ENCODE results near the gene CFAP221. TPM values are rescaled to one million over a fixed set of nuclear protein-coding genes. Genes with fewer than 3 reads are reported as not detected.

Gene CFAP221
- total RNA-seq, 4 donors from 2014 or later: 0.48 TPM; not detected in 3

DNA sequence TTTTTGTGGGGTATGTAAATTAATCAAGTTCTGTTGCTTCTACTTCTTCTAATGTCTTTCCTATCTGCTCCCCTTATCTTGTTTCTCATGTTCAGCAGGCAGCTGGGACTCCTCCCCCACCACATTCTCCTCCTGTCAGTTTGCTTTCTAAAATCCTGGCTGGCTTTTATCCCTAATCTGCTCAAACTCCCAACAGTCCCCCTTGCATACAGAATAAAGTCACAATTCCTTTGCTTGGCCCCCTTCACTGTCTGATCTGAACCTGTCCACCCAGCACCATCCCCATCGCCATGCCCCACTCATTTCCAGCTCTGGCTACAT, 2.2 kb downstream of the CFAP221 start:
- DNase-seq (ENCODE audit: low spot score in 2 of 2): no peak
- peaks cover 9% of the 10 kb centered on the region for H3K27me3 ChIP-seq

DNA sequence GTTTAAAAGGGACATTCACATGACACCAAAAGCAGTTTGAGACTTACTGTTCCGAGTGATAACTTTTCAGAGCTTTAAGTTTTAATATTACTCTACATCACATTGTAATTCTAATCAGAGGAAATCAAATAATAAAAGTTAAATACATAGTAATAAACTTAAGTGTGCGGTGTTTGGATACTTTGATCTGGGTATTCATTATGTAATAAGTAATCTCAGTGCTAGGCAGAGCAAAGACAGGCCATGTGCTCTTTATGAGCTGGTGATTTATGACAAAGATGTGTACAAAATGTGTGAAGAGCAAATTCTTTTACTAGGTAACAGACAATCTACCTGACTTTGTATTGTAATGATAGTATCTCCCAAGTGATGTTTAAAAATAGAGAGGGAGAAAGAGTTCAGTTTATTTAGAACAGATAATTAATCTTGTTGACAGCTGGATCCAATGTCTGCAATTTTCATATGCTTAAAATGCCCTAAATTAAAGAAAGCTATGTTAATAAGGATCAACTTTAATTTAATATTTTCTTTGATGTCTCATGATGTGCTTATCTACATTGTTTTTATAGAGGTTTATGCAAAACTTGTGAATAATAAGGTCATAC, 4.4 kb downstream of the CFAP221 start:
- TF ChIP-seq EP300 (IDR thresholded peaks at IDR 0.05) (no peak), POLR2A (IDR thresholded peaks at IDR 0.05) (no peak), POLR2AphosphoS5 (IDR thresholded peaks at IDR 0.05) (no peak)
- TF ChIP-seq, protein P1, sequence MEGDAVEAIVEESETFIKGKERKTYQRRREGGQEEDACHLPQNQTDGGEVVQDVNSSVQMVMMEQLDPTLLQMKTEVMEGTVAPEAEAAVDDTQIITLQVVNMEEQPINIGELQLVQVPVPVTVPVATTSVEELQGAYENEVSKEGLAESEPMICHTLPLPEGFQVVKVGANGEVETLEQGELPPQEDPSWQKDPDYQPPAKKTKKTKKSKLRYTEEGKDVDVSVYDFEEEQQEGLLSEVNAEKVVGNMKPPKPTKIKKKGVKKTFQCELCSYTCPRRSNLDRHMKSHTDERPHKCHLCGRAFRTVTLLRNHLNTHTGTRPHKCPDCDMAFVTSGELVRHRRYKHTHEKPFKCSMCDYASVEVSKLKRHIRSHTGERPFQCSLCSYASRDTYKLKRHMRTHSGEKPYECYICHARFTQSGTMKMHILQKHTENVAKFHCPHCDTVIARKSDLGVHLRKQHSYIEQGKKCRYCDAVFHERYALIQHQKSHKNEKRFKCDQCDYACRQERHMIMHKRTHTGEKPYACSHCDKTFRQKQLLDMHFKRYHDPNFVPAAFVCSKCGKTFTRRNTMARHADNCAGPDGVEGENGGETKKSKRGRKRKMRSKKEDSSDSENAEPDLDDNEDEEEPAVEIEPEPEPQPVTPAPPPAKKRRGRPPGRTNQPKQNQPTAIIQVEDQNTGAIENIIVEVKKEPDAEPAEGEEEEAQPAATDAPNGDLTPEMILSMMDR (IDR thresholded peaks at IDR 0.05): no peak
- 77% methylated on average over 2 of the region's 2 CpGs for WGBS
- Histone ChIP-seq H3K4me3 (no peak overlapping the region), H3K36me3 (no peaks in the 10 kb centered on the region), H3K27me3 (peaks cover 9% of the 10 kb centered on the region), H3K9me3 (no peaks in the 10 kb centered on the region), H3K27ac (no peak overlapping the region), H3K4me1 (peaks cover 10% of the 10 kb centered on the region)
- DNase-seq (ENCODE audit: low spot score in 2 of 2): no peak

More for the DNA sequence above, 2.2 kb downstream of the CFAP221 start:
- H3K4me1 ChIP-seq: peaks cover 10% of the 10 kb centered on the region
- H3K27ac ChIP-seq: no peak overlapping the region
- 96% methylated on average over 1 of the region's 1 CpG for WGBS
- TF ChIP-seq, protein P1 (IDR thresholded peaks at IDR 0.05): no peak
- TF ChIP-seq POLR2AphosphoS5 (IDR thresholded peaks at IDR 0.05) (no peak), POLR2A (IDR thresholded peaks at IDR 0.05) (no peak), EP300 (IDR thresholded peaks at IDR 0.05) (no peak)
- H3K36me3 ChIP-seq: no peaks in the 10 kb centered on the region
- no peaks in the 10 kb centered on the region for H3K9me3 ChIP-seq
- H3K4me3 ChIP-seq: no peak overlapping the region

DNA sequence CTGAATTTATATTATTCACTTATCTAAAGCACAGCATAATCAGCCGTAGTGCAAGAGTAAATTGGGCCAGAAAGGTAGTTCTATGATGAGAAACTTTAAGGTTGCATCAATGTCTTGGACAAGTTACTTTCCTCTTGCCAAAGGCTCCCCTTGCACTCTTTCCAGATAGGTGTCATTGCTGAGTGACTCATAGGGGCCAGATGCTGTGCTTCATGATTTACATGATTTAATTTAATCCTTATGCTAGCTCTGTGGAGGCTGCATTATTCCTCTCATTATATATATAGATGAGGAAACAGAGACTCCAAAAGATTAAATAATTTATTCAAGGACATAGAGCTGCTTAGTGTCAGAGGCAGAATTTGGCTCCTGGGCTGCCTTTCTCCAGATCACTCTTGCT, 5.0 kb downstream of the CFAP221 start:
- peaks cover 7% of the 10 kb centered on the region for H3K27me3 ChIP-seq
- H3K9me3 ChIP-seq: no peaks in the 10 kb centered on the region
- H3K36me3 ChIP-seq: no peaks in the 10 kb centered on the region
- 46% methylated on average over 1 of the region's 1 CpG for WGBS
- TF ChIP-seq, protein P1 (IDR thresholded peaks at IDR 0.05): no peak
- TF ChIP-seq EP300 (IDR thresholded peaks at IDR 0.05): no peak
- TF ChIP-seq POLR2A (IDR thresholded peaks at IDR 0.05): no peak
- TF ChIP-seq POLR2AphosphoS5 (IDR thresholded peaks at IDR 0.05): no peak
- peaks cover 5% of the 10 kb centered on the region for H3K4me1 ChIP-seq
- DNase-seq (ENCODE audit: low spot score in 2 of 2): no peak
- H3K27ac ChIP-seq: no peak overlapping the region
- no peak overlapping the region for H3K4me3 ChIP-seq

DNA sequence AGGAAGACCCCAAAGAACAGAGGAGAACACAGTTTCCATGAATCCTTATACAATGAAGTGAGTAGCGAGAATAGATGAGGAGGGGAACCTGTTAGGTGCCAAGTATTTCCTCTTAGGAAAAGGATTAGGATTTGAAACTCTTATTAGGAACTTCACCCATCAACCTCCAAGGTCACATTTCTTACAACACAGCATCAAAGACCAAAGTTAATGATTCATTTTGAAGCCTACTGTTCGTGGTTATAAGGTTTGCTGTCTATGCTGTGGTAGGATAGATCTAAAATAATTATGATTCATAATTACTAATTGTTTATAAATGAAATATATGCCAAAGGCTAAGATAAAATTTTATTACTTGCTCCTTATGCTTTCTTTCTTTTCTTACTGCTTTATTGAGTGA, 6.1 kb downstream of the CFAP221 start:
- H3K27ac ChIP-seq: no peak overlapping the region
- no peaks in the 10 kb centered on the region for H3K4me1 ChIP-seq
- H3K27me3 ChIP-seq: no peaks in the 10 kb centered on the region
- no peak for DNase-seq (ENCODE audit: low spot score in 2 of 2)
- no peaks in the 10 kb centered on the region for H3K36me3 ChIP-seq
- no peak overlapping the region for H3K4me3 ChIP-seq
- TF ChIP-seq POLR2AphosphoS5 (IDR thresholded peaks at IDR 0.05): no peak
- no peak for TF ChIP-seq EP300 (IDR thresholded peaks at IDR 0.05)
- TF ChIP-seq POLR2A (IDR thresholded peaks at IDR 0.05): no peak
- TF ChIP-seq, protein P1 (IDR thresholded peaks at IDR 0.05): no peak
- H3K9me3 ChIP-seq: no peaks in the 10 kb centered on the region
- 79% methylated on average over 2 of the region's 2 CpGs for WGBS

DNA sequence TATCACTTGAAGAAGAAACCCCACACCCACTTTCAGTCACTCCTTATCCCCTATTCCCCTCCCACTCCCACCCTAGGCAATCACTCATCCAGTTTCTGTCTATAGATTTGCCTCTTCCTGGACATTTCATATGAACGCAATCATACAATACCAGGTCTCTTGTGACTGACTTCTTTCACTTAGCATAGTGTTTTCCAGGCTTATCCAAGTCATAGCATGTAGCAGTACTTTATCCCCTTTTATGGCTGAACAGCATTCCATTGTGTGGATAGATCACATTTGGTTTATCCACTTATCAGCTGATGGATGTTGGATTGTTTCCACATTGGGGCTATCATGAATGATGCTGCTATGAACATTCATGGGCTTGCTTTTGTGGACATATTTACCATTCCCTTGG, 6.6 kb downstream of the CFAP221 start:
- Histone ChIP-seq H3K4me1 (no peaks in the 10 kb centered on the region), H3K4me3 (no peak overlapping the region), H3K9me3 (no peaks in the 10 kb centered on the region), H3K27me3 (no peaks in the 10 kb centered on the region), H3K27ac (no peak overlapping the region), H3K36me3 (no peaks in the 10 kb centered on the region)
- no peak for TF ChIP-seq EP300 (IDR thresholded peaks at IDR 0.05)
- TF ChIP-seq, protein P1 (IDR thresholded peaks at IDR 0.05): no peak
- no peak for TF ChIP-seq POLR2AphosphoS5 (IDR thresholded peaks at IDR 0.05)
- no peak for TF ChIP-seq POLR2A (IDR thresholded peaks at IDR 0.05)
- 86% methylated on average over 1 of the region's 1 CpG for WGBS
- DNase-seq (ENCODE audit: low spot score in 2 of 2): no peak
